H54 (cell line): ENCODE results near the gene PKN2.
A peak's percentile ranks its signal among the peaks of the same experiment; 100 is the strongest.

ENCODE experiments used
- DNase-seq: peaks from one replicate; pipeline ENCODE4 v3.0.0; 2011; ENCODE audit warnings: low spot score, mixed read lengths; ENCODE audit not compliant: insufficient read length
- FAIRE-seq: peaks from 3 replicates; lab custom pipeline; 2011; peaks lifted over from hg19 to GRCh38; lab: Jason Lieb, UNC
- POLR2A ChIP-seq: IDR thresholded peaks from 2 replicates; pipeline ENCODE4 v1.6.1; 2011; ENCODE audit warnings: low read depth, mild to moderate bottlenecking, low read length

PKN2 gene

DNA sequence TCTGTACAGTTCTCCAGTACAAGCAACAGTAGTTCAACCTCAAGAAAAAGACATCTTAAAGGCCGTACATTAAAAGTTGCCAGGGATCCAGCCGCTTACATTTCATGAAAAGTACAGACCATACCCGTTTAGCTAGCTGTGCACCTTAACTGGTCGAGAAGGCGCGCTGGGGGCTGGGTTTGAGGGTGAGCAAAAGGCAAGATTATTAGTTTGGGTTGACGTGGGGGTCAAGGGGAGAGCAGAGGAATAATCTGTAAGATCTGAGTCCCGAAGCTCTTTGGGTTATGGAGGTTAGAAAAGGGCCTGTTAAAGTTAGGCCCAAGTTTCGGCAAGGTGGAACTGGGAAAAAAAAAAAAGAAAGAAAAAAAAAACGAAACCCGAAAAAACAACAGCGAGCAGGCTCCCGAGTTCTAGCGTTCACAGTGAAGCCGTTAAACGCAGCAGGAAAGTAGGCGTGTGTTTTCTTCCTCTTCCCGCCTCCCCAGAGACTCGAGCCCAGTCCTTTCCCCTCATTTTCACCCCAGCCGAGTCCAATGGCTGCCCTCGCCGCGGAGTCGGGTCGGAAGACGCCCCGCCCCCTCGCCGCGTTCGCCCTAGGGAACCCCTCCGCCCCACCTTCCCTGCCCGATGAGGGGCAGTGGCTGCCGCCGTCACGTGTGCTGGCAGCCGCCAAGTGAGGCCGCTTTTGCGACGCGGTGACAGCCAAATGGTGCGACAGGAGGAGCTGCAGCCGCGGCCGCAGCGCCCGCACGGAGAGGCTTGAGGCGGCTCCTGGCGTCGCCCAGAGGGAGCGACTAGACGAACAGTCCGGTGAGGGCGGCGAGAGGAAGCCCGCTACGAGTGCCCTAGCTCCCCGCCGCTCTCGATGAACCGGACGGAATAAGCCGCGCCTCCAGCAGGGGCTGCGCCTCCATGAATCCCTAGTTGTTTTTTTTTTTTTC lies at the start of gene PKN2:
Gene PKN2, plus strand, starts transcription at position 733 of the 941 bp plus-strand sequence. CDS start 308 bp downstream, outside the sequence.
- FAIRE-seq (peak; percentile 98), DNase-seq (peak; percentile 75)
- TF ChIP-seq POLR2A: peak; percentile 94

DNA sequence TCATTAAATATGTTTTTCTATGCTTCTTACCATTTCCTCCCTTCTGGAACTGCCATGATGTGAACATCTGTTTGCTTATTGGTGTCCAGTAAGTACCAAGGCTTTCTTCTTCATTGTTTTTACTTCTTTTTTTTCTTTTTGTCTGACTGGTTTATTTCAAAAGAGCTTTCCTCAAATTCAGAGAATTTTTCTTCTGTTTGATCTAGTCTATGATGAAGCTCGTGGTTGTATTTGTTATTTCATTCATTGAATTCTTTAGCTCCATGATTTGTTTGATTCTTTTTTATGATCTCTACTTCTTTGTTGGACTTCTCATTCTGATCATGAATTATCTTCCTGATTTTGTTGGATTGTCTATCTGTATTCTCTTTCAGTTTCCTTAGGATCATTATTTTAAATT lies 49.5 kb upstream of the PKN2 start:
- no peak for FAIRE-seq
- no peak for TF ChIP-seq POLR2A
- no peak for DNase-seq

DNA sequence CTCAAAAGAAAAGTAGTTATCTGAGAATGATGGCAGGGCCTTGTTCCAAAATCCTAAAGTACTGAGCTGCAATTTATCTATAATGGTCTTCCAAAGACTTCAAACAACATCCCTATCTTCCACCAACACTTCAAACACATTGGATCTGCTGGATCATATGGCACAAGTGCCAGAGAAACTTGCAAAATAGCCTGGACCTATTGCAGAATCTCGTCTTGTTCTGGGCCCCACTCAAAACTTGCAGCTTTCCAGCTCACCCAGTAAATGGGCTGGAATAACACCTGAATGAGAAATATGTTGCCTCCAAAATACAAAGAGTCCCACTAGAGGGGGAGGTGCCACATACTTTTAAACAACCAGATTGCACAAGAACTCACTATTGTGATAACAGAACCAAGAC lies 44.0 kb upstream of the PKN2 start:
- FAIRE-seq (no peak), DNase-seq (no peak)
- TF ChIP-seq POLR2A: no peak

DNA sequence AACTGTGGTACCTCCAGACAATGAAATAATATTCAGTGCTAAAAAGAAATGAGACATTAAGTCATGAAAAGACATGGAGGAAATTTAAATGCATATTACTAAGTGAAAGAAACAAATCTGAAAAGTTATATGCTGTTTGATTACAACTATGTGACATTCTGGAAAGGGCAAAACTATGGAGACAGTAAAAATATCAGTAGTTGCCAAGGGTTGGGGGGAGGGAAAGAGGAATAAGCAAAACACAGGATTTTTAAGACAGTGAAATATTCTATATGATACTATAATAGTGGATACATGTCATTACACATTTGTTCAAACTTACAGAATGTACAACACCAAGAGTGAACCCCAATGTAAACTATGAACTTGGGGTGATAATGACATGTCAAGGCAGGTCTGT lies 38.2 kb upstream of the PKN2 start:
- no peak for FAIRE-seq
- no peak for DNase-seq
- TF ChIP-seq POLR2A: no peak

GRCh38 chr1:88646476-88647248 lies 37.4 kb upstream of the PKN2 start:
- no peak for TF ChIP-seq POLR2A
- no peak for FAIRE-seq

GRCh38 chr1:88647249-88647645 lies 36.8 kb upstream of the PKN2 start:
- no peak for TF ChIP-seq POLR2A
- no peak for DNase-seq
- no peak for FAIRE-seq

More at GRCh38 chr1:88646476-88647248, 37.4 kb upstream of the PKN2 start:
- no peak for DNase-seq

GRCh38 chr1:88647749-88648415 lies 36.2 kb upstream of the PKN2 start:
- TF ChIP-seq POLR2A: no peak
- FAIRE-seq: no peak
- DNase-seq: no peak

DNA sequence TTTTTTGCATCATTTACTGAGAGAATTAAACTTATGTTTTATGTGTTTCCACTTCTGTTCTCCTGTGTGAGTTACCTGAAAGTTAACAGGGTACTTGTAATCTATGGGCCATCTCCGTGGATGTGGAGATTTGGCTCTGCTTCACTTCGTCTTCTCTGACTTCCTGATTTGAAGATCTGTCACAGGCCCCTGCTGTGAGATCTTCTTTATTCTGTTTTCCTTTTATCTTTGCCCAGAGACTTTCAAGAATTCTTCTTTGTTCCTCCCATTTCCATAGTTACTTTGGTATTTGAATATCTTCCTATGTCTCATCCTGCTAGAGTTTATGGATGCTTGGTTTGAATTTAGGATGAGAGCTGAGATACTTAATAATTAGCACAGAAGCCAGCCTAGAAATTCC lies 35.4 kb upstream of the PKN2 start:
- no peak for DNase-seq

DNA sequence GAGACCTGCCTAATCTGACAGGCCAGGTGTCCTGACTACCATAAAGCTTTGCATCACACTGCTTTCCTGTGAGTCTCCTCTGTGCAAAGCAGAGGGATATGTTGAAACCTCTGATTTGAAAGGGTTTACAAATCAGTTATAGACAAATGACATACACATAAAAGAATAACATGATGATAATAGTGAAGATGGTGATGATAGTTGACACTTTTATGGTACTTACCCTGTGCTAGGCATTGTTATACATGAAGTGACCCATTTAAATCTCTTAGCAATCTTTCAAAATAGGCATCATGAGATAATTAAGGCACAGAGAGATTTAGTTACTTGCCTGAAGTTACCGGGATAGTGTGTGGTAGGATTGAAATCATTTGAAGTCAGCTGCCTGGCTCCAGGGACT lies 34.1 kb upstream of the PKN2 start:
- TF ChIP-seq POLR2A: no peak
- DNase-seq (no peak), FAIRE-seq (no peak)

More for the DNA sequence above, 35.4 kb upstream of the PKN2 start:
- TF ChIP-seq POLR2A: no peak
- no peak for FAIRE-seq

DNA sequence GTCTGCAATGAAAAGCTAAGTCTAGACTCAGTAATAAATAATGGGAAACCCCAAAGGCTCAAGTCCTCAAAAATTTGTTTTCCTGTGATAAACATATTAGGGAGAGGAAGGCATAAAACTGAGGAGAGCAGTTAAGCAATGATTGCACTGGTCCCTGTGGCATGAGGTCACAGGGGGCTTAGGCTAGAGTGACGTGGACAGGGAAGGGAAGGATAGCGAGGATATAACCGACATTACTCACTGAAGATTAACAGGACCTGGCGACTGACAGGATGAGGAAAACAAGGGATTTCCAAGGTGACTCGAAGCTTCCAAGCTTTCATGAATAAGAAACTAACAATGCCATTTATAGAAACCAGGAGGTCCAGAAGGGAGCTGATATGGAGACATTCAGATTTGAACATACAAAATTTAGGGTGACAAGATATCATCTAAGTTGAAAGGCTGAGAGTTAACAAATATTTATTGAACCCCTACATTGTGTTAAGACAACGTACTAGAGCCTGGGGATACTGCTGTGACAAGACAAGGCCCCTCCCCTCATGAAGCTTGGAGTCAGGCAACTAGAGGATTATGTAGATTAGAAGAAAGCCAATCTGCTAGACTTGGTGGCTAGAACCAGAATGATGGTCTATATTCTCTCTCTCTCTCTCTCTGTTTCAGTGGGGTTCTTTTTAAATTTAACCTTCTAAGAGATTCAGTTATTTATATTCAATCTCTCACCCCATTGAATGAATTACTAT lies 33.2 kb upstream of the PKN2 start:
- TF ChIP-seq POLR2A: no peak
- DNase-seq: no peak
- FAIRE-seq: no peak

- FAIRE-seq (no peak), DNase-seq (no peak)
- no peak for TF ChIP-seq POLR2A
Measured at GRCh38 chr1:88655140-88655539, 28.9 kb upstream of the PKN2 start.

- DNase-seq: peak; percentile 5
- peak; percentile 30 for FAIRE-seq
- no peak for TF ChIP-seq POLR2A
Measured at GRCh38 chr1:88655685-88656299, 28.3 kb upstream of the PKN2 start.

GRCh38 chr1:88658419-88658818 lies 25.7 kb upstream of the PKN2 start:
- DNase-seq (no peak), FAIRE-seq (no peak)
- no peak for TF ChIP-seq POLR2A
